GM21723 (cell line): ENCODE measurements around the gene UNG.
"Not testable (repeated sequence)": the region's sequence is repeated elsewhere in the genome, so short reads cannot be mapped to it uniquely, and the experiment has no call there.

ENCODE experiments used
- ATAC-seq: cut with Tn5 transposase; IDR thresholded peaks from one replicate; pipeline ENCODE4 v1.9.1; 2021; ENCODE audit warnings: mild to moderate bottlenecking, moderate library complexity; ENCODE audit not compliant: unreplicated experiment

UNG gene

GRCh38 chr12:109120557-109120956, 23.2 kb downstream of the UNG start:
- no peak for ATAC-seq

GRCh38 chr12:109121346-109121880, 24.0 kb downstream of the UNG start:
- ATAC-seq: no peak

GRCh38 chr12:109124878-109125648, 27.7 kb downstream of the UNG start:
- no peak for ATAC-seq

GRCh38 chr12:109125791-109126190, 28.4 kb downstream of the UNG start:
- no peak for ATAC-seq

GRCh38 chr12:109126784-109127183, 29.4 kb downstream of the UNG start:
- no peak for ATAC-seq

GRCh38 chr12:109127533-109128242, 30.3 kb downstream of the UNG start:
- ATAC-seq: no peak

- ATAC-seq: no peak
Observed at GRCh38 chr12:109130297-109131153, 33.1 kb downstream of the UNG start.

- no peak for ATAC-seq
Observed at GRCh38 chr12:109131154-109132050, 34.0 kb downstream of the UNG start.

GRCh38 chr12:109134186-109134917, 37.0 kb downstream of the UNG start:
- ATAC-seq: no peak

GRCh38 chr12:109137055-109137454, 39.7 kb downstream of the UNG start:
- ATAC-seq: no peak

GRCh38 chr12:109139360-109139759, 42.0 kb downstream of the UNG start:
- no peak for ATAC-seq

- ATAC-seq: no peak
Observed at GRCh38 chr12:109139791-109140190, 42.4 kb downstream of the UNG start.

- ATAC-seq: no peak
Observed at GRCh38 chr12:109140560-109140959, 43.2 kb downstream of the UNG start.

GRCh38 chr12:109144224-109144623, 46.8 kb downstream of the UNG start:
- no peak for ATAC-seq

GRCh38 chr12:109147126-109147525, 49.7 kb downstream of the UNG start:
- ATAC-seq: not testable (repeated sequence)

GRCh38 chr12:109147954-109148353, 50.6 kb downstream of the UNG start:
- ATAC-seq: no peak

GRCh38 chr12:109150124-109150640, 52.8 kb downstream of the UNG start:
- no peak for ATAC-seq

GRCh38 chr12:109151457-109151856, 54.1 kb downstream of the UNG start:
- ATAC-seq: no peak

GRCh38 chr12:109153821-109154441, 56.5 kb downstream of the UNG start:
- ATAC-seq: no peak
